A549 (cell line): ENCODE results near the gene MLST8. TPM values are rescaled to one million over a fixed set of nuclear protein-coding genes. Genes with fewer than 3 reads are reported as not detected.

ENCODE experiments used
- ATAC-seq, 2 experiments: fragments of 200-7000 bp in 1 of 2; fragments of >200 bp in 1 of 2; cut with Nextera tagmentation in 1 of 2; cut with Tn5 transposase in 1 of 2; 3 replicates each; pipeline versions ENCODE4 v1.8.0 to v1.9.1; 2018 to 2020; ENCODE audit warnings: mild to moderate bottlenecking in 1 of 2, moderate library complexity in 1 of 2
- CTCF ChIA-PET: fragments of 300-600 bp; sonication (Branson Sonifier 250); formaldehyde crosslinking; extraction: SDS; loops from one replicate; lab custom pipeline; 2021; ENCODE audit warnings: antibody characterized with exemption, inconsistent platforms; lab: Yijun Ruan, JAX
- POLR2A ChIA-PET: fragments of 350-600 bp; formaldehyde crosslinking; extraction: SDS; loops from one replicate; lab custom pipeline; 2021; ENCODE audit warnings: antibody characterized with exemption, inconsistent platforms; lab: Yijun Ruan, JAX
- DNase-seq, 2 experiments: peaks; one replicate each; pipeline versions ENCODE4 v3.0.0 to v3.0.0-alpha.2; 2011 to 2016; ENCODE audit warnings: low read depth in 1 of 2, low spot score in 1 of 2
- FAIRE-seq: peaks from 2 replicates; lab custom pipeline; 2011; peaks lifted over from hg19 to GRCh38; lab: Jason Lieb, UNC
- H3K27ac ChIP-seq, 2 experiments: fragments of >200 bp; sonication (Bioruptor Twin); formaldehyde crosslinking; 3 replicates each; pipeline ENCODE4 v1.5.1; 2016 to 2017
- H3K4me1 ChIP-seq: fragments of >200 bp; sonication (Bioruptor Twin); formaldehyde crosslinking; 3 replicates; pipeline ENCODE4 v1.6.1; 2016
- H3K4me2 ChIP-seq: fragments of >200 bp; sonication (Bioruptor Twin); formaldehyde crosslinking; 3 replicates; pipeline ENCODE4 v1.6.1; 2016
- H3K4me3 ChIP-seq: fragments of >200 bp; sonication (Bioruptor Twin); formaldehyde crosslinking; 3 replicates; pipeline ENCODE4 v1.5.1; 2016
- H3K9me3 ChIP-seq: fragments of >200 bp; sonication (Bioruptor Twin); formaldehyde crosslinking; 3 replicates; pipeline ENCODE4 v1.6.1; 2016
- ATOH8 ChIP-seq: fragments of 250-450 bp; sonication (Bioruptor Pico); IDR thresholded peaks from 2 replicates; pipeline ENCODE4 v1.5.0; 2020; ENCODE audit warnings: low read depth, mild to moderate bottlenecking, moderate library complexity
- CBX2 ChIP-seq: fragments of 200-600 bp; sonication (generic); IDR thresholded peaks from 2 replicates; pipeline ENCODE4 v1.6.1; 2016; ENCODE audit warnings: low read depth, mild to moderate bottlenecking, borderline replicate concordance
- CEBPB ChIP-seq, 2 experiments: fragments of >200 bp in 1 of 2; sonication (Bioruptor Twin) in 1 of 2; formaldehyde crosslinking in 1 of 2; IDR thresholded peaks; 2 replicates each; pipeline ENCODE4 v1.6.1; 2012 to 2016
- EHF ChIP-seq: fragments of 250-450 bp; sonication (Bioruptor Pico); IDR thresholded peaks from 2 replicates; pipeline ENCODE4 v1.5.0; 2020; ENCODE audit warnings: mild to moderate bottlenecking
- EHMT2 ChIP-seq: fragments of 200-600 bp; sonication (generic); IDR thresholded peaks from 2 replicates; pipeline ENCODE4 v1.6.1; 2016; ENCODE audit warnings: antibody characterized with exemption, low read depth, mild to moderate bottlenecking, moderate library complexity
- ELK1 ChIP-seq: fragments of 150-350 bp; IDR thresholded peaks from 2 replicates; pipeline ENCODE4 v1.6.1; 2014; ENCODE audit warnings: low read depth, mild to moderate bottlenecking, low read length
- EP300 ChIP-seq, 2 experiments: fragments of >200 bp; sonication (Bioruptor Twin); formaldehyde crosslinking; IDR thresholded peaks; 2 replicates in 1 of 2; 3 replicates in 1 of 2; pipeline ENCODE4 v1.6.1; 2016 to 2017
- ESRRA ChIP-seq: fragments of 150-350 bp; IDR thresholded peaks from 2 replicates; pipeline ENCODE4 v1.6.1; 2014; ENCODE audit warnings: mild to moderate bottlenecking, low read length, borderline replicate concordance
- FOSB ChIP-seq: fragments of 250-450 bp; sonication (Bioruptor Pico); IDR thresholded peaks from 2 replicates; pipeline ENCODE4 v1.5.0; 2020; ENCODE audit warnings: mild to moderate bottlenecking, moderate library complexity
- FOXS1 ChIP-seq: fragments of 250-450 bp; sonication (Bioruptor Pico); IDR thresholded peaks from 2 replicates; pipeline ENCODE4 v1.5.0; 2020; ENCODE audit warnings: mild to moderate bottlenecking, moderate library complexity
- GATA3 ChIP-seq: IDR thresholded peaks from 2 replicates; pipeline ENCODE4 v1.6.1; 2012; ENCODE audit warnings: borderline replicate concordance
- HOXB5 ChIP-seq: fragments of 250-450 bp; sonication (Bioruptor Pico); IDR thresholded peaks from 2 replicates; pipeline ENCODE4 v1.5.0; 2020; ENCODE audit warnings: mild to moderate bottlenecking, moderate library complexity
- JUN ChIP-seq, 2 experiments: fragments of >200 bp; sonication (Bioruptor Twin); formaldehyde crosslinking; IDR thresholded peaks; 2 replicates in 1 of 2; 3 replicates in 1 of 2; pipeline ENCODE4 v1.6.1; 2016 to 2017
- KDM1A ChIP-seq: fragments of 200-600 bp; sonication (generic); IDR thresholded peaks from 2 replicates; pipeline ENCODE4 v1.6.1; 2016; ENCODE audit warnings: low read depth, mild to moderate bottlenecking
- NFE2L2 ChIP-seq: fragments of 150-350 bp; conservative IDR thresholded peaks from 2 replicates; pipeline ENCODE4 v1.6.1; 2014; ENCODE audit warnings: low read length
- NPAS2 ChIP-seq: fragments of 250-450 bp; sonication (Bioruptor Pico); IDR thresholded peaks from 2 replicates; pipeline ENCODE4 v1.8.0; 2022; ENCODE audit warnings: mild to moderate bottlenecking, moderate library complexity, borderline replicate concordance
- PHF8 ChIP-seq: fragments of 200-600 bp; sonication (generic); IDR thresholded peaks from 2 replicates; pipeline ENCODE4 v1.6.1; 2016; ENCODE audit warnings: low read depth, mild to moderate bottlenecking, antibody characterized with exemption, moderate library complexity, borderline replicate concordance
- POLR2AphosphoS2 ChIP-seq: conservative IDR thresholded peaks from 2 replicates; pipeline ENCODE4 v1.6.1; 2012; ENCODE audit warnings: low read length, improper control_type of control experiment, inconsistent platforms
- RARB ChIP-seq: fragments of 250-450 bp; sonication (Bioruptor Pico); IDR thresholded peaks from 2 replicates; pipeline ENCODE4 v1.8.0; 2021; ENCODE audit warnings: mild to moderate bottlenecking, moderate library complexity
- SMC3 ChIP-seq: fragments of >200 bp; sonication (Bioruptor Twin); formaldehyde crosslinking; IDR thresholded peaks from 3 replicates; pipeline ENCODE4 v1.6.1; 2018; ENCODE audit warnings: inconsistent platforms
- TFCP2L1 ChIP-seq: fragments of 250-450 bp; sonication (Bioruptor Pico); IDR thresholded peaks from 2 replicates; pipeline ENCODE4 v1.5.0; 2021; ENCODE audit warnings: mild to moderate bottlenecking
- TP53 ChIP-seq: fragments of 250-450 bp; sonication (Bioruptor Pico); IDR thresholded peaks from 2 replicates; pipeline ENCODE4 v1.5.0; 2021; ENCODE audit warnings: mild to moderate bottlenecking, moderate library complexity
- ZC3H11A ChIP-seq: fragments of 450-650 bp; IDR thresholded peaks from 2 replicates; pipeline ENCODE4 v1.6.1; 2014; ENCODE audit warnings: antibody characterized with exemption, mild to moderate bottlenecking
- ZNF302 ChIP-seq: fragments of 250-450 bp; sonication (Bioruptor Pico); IDR thresholded peaks from 2 replicates; pipeline ENCODE4 v1.9.0; 2021; ENCODE audit warnings: inconsistent platforms, mild to moderate bottlenecking, moderate library complexity
- ZSCAN20 ChIP-seq: fragments of 250-450 bp; sonication (Bioruptor Pico); IDR thresholded peaks from 2 replicates; pipeline ENCODE4 v1.8.0; 2022; ENCODE audit warnings: mild to moderate bottlenecking, moderate library complexity
- WGBS: methylation state at CpG from one replicate; pipeline ENCODE4 v1.1.6; 2017; ENCODE audit errors: missing lambda C conversion rate; 5-methylcytosine and 5-hydroxymethylcytosine counted together
- polyA plus RNA-seq, 4 experiments: library from polyadenylated mRNA; depleted of rRNA in 3 of 4; stranded (reverse); fragments of >200 nt; fragmentation: RNase III in 1 of 4; extraction: RNeasy Plus Mini Kit Qiagen cat#74134 plus additional on column Dnase treatment in 1 of 4; gene quantifications; 2 replicates in 3 of 4; 3 replicates in 1 of 4; pipeline ENCODE4 v1.2.3, GENCODE V29; 2011 to 2017
- TF ChIP-seq, protein P1 (sequence below): IDR thresholded peaks from 2 replicates; pipeline ENCODE4 v1.6.1; 2012
- TF ChIP-seq, protein P2 (sequence below): fragments of >200 bp; sonication (Bioruptor Twin); formaldehyde crosslinking; IDR thresholded peaks from 3 replicates; pipeline ENCODE4 v1.6.1; 2016
- TF ChIP-seq, protein P3 (sequence below): fragments of 250-450 bp; sonication (Bioruptor Pico); IDR thresholded peaks from 2 replicates; pipeline ENCODE4 v1.5.0; 2021; ENCODE audit warnings: mild to moderate bottlenecking, moderate library complexity, borderline replicate concordance

MLST8 gene
- polyA plus RNA-seq, 2 of the 4 experiments (the other 2 are of a cell fraction): 46.8 to 53.9 TPM

DNA sequence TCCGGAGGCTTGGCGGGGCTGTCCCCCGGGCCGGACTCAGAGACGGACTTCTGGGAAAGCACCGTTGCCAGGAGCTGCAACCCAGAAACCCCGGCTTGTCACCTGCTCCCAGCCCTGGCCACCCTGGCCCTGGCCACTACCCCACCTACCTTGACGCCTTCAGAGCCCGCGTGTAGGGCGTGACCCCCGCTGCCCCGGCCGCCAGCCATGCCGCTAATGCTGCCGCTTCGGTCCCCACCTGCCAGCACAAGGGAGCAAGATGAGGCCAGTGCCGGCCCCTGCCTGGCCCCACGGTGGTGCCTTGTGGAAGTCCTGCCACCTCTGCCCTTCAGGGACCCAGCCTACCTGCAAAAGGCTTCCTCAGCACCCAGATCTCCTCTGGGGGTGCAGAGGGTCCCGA is 20.3 kb upstream of the MLST8 start:
- H3K4me2 ChIP-seq: no peak overlapping the region
- CTCF ChIA-PET: interaction anchor here (2.7 kb wide), 1 partner anchor 10 kb away, joined by 19 read pairs; no protein-coding TSS in a partner anchor
- no peaks in the 10 kb centered on the region for H3K4me1 ChIP-seq
- TF ChIP-seq JUN (IDR thresholded peaks at IDR 0.05) (no peak), TP53 (CRISPR knock-in tag) (no peak), PHF8 (no peak), FOSB (no peak), RARB (CRISPR knock-in tag) (no peak), EHMT2 (no peak), ATOH8 (CRISPR knock-in tag) (no peak), EHF (no peak), ESRRA (no peak), ZC3H11A (no peak), ZNF302 (no peak), HOXB5 (CRISPR knock-in tag) (no peak), ZSCAN20 (CRISPR knock-in tag) (no peak), NPAS2 (CRISPR knock-in tag) (no peak), SMC3 (no peak), NFE2L2 (no peak), CBX2 (no peak), EP300 (IDR thresholded peaks at IDR 0.05) (no peak)
- TF ChIP-seq, protein P1, sequence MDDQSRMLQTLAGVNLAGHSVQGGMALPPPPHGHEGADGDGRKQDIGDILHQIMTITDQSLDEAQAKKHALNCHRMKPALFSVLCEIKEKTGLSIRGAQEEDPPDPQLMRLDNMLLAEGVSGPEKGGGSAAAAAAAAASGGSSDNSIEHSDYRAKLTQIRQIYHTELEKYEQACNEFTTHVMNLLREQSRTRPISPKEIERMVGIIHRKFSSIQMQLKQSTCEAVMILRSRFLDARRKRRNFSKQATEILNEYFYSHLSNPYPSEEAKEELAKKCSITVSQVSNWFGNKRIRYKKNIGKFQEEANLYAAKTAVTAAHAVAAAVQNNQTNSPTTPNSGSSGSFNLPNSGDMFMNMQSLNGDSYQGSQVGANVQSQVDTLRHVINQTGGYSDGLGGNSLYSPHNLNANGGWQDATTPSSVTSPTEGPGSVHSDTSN: no peak
- H3K9me3 ChIP-seq: no peaks in the 10 kb centered on the region
- 81% methylated on average over 17 of the region's 20 CpGs for WGBS
- POLR2A ChIA-PET: interaction anchor here (1.5 kb wide), 1 partner anchor 29 kb away, joined by 3 read pairs; the partner anchor contains the start of gene TRAF7
- no peak for DNase-seq
- H3K27ac ChIP-seq: no peak overlapping the region
- no peak for FAIRE-seq
- no peak overlapping the region for H3K4me3 ChIP-seq
- ATAC-seq: peak in 1 of 2 experiments; percentile 5; a peak in 1 of 6 replicates

GRCh38 chr16:2186064-2186463 is 19.2 kb upstream of the MLST8 start:
- 83% methylated on average over 13 of the region's 13 CpGs for whole genome bisulfite sequencing
- FAIRE-seq: no peak
- no peaks in the 10 kb centered on the region for H3K9me3 ChIP-seq
- TF ChIP-seq GATA3: no peak
- no peak for TF ChIP-seq FOXS1 (CRISPR knock-in tag)
- no peak for TF ChIP-seq HOXB5 (CRISPR knock-in tag)
- TF ChIP-seq EHMT2: no peak
- no peak for TF ChIP-seq POLR2AphosphoS2
- TF ChIP-seq ELK1: no peak
- TF ChIP-seq, protein P2, sequence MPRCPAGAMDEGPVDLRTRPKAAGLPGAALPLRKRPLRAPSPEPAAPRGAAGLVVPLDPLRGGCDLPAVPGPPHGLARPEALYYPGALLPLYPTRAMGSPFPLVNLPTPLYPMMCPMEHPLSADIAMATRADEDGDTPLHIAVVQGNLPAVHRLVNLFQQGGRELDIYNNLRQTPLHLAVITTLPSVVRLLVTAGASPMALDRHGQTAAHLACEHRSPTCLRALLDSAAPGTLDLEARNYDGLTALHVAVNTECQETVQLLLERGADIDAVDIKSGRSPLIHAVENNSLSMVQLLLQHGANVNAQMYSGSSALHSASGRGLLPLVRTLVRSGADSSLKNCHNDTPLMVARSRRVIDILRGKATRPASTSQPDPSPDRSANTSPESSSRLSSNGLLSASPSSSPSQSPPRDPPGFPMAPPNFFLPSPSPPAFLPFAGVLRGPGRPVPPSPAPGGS: no peak
- no peak for TF ChIP-seq TP53 (CRISPR knock-in tag)
- TF ChIP-seq, protein P1: no peak
- TF ChIP-seq NPAS2 (CRISPR knock-in tag): no peak
- TF ChIP-seq TFCP2L1 (CRISPR knock-in tag): no peak
- no peak for TF ChIP-seq FOSB
- TF ChIP-seq RARB (CRISPR knock-in tag): no peak
- TF ChIP-seq ATOH8 (CRISPR knock-in tag): no peak
- no peak for TF ChIP-seq KDM1A
- TF ChIP-seq, protein P3, sequence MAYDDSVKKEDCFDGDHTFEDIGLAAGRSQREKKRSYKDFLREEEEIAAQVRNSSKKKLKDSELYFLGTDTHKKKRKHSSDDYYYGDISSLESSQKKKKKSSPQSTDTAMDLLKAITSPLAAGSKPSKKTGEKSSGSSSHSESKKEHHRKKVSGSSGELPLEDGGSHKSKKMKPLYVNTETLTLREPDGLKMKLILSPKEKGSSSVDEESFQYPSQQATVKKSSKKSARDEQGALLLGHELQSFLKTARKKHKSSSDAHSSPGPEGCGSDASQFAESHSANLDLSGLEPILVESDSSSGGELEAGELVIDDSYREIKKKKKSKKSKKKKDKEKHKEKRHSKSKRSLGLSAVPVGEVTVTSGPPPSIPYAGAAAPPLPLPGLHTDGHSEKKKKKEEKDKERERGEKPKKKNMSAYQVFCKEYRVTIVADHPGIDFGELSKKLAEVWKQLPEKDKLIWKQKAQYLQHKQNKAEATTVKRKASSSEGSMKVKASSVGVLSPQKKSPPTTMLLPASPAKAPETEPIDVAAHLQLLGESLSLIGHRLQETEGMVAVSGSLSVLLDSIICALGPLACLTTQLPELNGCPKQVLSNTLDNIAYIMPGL: no peak
- no peak for TF ChIP-seq CEBPB (IDR thresholded peaks at IDR 0.05)
- H3K4me2 ChIP-seq: no peak overlapping the region
- no peak overlapping the region for H3K4me3 ChIP-seq
- DNase-seq: no peak
- no peak for ATAC-seq
- H3K27ac ChIP-seq: no peak overlapping the region
- no peaks in the 10 kb centered on the region for H3K4me1 ChIP-seq
- CTCF ChIA-PET: interaction anchor here (2.7 kb wide), 1 partner anchor 9 kb away, joined by 19 read pairs; no protein-coding TSS in a partner anchor
- POLR2A ChIA-PET: no interaction called here
